Islet of Langerhans (tissue), 1 donor: ENCODE measurements around the gene TNPO1.

Experiments used
- FAIRE-seq: peaks from one replicate; lab custom pipeline; 2011; peaks lifted over from hg19 to GRCh38; lab: Jason Lieb, UNC

TNPO1 gene

DNA sequence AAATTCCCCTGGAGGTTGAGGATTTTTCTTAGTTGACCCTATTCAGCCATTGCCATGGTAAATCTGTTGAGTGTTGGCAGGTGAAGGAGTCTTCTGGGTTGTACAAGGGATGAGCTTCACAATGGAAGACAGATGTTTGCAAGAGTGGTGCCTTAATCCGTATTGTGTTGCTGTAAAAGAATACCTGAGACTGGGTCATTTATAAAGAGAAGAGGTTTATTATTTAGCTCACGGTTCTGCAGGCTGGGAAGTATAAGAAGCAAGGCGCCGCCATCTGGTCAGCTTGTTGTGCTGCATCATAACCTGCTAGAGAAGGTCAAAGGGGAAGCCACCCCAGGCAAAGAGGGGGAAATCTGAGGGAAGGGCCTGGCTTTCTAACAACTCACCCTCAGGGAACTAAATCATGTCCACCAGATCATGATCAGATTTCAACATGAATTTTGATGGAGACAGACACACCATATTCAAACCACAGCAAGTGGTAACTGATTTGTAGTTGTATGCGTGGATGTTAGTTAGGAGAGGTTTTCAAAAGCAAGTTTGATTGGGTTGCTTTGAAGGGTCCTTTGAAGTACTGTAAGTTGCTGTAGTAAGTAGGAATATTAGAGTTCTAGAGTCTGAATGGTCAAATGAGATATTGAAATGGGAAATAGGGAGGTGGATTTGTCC, 2.5 kb downstream of the TNPO1 start:
- peak; percentile 9 for FAIRE-seq

DNA sequence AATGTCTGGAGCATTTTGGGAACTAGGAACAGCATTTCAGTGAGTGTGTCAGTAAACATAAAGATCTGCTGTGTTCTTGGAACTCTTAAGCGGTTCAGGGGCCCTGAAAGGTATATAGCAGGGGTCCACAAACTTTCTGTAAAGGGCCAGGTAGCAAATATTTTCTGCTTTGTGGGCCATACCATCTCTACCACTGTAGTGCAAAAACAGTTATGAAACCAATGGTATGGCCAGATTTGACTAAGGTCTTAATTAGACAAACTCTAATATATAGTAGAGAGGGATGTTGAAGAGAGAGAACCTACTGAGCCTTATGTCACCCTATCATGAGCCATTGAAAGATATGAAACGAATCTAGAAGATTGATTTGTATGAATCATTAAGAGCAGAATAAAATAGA, 5.3 kb downstream of the TNPO1 start:
- no peak for FAIRE-seq

DNA sequence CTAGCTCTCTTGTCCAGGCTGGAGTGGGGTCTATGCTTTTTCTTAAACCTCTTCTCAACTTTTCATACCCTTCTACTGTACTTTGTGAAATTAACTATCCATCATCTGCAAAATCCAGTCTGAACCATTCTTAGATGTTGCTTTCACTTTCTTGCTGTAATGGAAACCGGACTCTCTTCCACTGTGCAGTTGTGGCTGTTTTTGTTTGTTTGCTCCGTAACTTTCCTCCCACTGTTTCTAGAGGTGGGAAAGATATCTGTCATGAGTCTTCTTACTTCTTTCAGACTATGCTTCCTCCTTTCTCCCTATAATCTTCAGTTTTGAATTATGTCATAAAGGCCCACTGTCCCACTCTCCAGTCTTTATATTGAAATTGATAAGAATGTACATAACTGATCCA, 6.5 kb downstream of the TNPO1 start:
- FAIRE-seq = no peak

DNA sequence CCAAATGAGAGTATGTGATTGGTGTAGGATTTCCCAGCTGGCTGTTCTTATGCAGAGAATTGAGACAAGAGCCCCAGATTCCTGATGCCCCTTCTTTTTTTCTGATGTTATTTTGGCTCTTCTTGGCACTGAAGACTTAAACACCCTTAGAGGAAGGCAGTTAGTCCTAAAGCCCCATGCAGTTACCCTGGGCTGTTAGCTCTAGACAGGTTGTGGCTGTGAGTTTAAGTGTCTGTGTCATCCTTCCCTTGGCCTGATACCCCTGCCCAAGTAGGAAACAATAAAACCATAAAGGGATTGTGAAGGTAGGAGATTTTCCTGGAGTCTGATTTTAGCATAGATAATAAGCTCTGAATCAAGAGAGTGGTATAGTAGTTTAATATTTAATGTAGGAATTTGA, 13.2 kb downstream of the TNPO1 start:
- FAIRE-seq = no peak

DNA sequence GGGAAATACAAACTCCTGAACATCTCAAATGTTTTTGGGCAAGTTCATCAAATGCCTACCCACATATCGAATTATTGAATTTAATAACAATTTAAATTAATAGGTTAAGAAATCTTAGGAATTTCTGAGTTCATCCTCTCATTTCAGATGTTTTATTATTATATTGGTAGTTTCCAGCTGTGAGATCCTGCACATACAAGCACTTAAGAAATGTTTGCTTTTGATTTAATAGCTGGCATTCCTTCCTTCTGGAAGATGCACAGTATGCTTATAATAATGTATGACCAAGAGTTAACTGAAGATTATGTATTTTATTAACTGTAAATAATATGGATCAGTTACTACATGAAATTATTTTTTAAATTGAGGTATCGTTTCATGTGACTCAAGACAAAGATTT, 13.9 kb downstream of the TNPO1 start:
- FAIRE-seq = no peak

DNA sequence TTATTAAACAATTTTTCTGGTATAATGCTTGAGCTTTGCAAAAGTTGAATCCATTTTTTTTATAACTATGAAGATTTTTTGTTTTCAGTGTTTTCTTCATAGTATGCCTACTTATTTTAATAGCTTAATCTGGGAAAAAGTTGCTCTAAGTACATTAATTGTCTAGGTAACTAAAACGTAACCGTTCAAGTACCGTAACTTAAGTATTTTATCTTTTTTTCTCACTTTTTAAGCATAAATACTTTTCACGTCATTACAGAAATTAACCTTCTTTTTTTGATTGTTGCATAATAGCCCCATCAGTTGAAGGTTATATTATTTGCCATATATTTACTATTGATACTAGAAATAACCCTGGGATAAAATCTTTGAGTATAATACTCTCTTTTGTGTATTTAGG, 15.2 kb downstream of the TNPO1 start:
- no peak for FAIRE-seq

DNA sequence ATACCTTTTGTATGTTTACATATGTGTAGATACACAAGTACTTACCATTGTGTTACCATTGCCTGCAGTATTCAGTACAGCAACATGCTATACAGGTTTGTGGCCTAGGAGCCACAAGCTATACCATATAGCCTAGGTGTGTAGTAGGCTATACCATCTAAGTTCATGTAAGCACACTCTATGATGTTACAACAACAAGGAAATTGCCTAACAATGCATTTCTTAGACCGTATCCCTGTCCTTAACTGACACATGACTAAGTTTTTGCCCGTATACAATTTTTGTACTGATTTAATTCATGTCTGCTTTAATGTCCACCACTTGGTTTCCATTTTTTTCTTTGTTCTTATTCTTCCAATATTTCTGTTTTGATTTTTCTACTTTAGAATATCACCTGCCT, 18.5 kb downstream of the TNPO1 start:
- no peak for FAIRE-seq

DNA sequence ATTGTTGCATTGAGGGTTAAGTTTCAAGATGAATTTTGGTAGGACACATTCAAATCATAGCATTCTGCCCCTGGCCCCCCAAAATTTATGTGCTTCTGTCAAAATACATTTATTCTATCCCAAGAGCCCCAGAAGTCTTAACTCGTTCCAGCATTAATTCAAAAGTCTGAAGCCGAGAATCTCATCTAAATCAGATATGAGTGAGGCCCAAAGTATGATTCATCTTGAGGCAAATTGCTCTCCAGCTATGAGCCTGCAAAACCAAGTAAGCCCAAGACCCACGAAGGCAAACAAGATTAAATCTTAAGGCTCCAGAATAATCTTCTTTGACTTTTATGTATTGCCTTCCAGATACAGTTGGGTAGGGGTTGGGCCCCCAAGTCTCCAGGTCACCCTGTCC, 19.2 kb downstream of the TNPO1 start:
- FAIRE-seq = no peak

DNA sequence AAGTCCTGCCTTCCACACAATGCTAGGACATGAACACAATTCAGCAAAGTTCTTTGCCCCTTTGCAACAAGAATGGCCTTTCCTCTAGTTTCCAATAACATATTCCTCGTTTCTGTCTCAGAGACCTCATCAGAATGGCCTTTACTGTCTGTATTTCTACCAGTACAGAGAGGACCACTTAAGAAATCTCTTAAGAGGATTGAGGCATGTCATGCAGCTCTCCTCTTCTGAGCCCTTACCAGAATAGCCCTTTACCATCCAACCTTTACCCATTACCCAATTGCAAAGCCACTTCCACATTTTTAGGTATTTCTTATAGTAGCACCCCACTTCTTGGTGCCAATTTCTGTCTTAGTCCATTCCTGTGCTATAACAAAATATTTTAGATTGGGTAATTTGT, 20.3 kb downstream of the TNPO1 start:
- FAIRE-seq = no peak

DNA sequence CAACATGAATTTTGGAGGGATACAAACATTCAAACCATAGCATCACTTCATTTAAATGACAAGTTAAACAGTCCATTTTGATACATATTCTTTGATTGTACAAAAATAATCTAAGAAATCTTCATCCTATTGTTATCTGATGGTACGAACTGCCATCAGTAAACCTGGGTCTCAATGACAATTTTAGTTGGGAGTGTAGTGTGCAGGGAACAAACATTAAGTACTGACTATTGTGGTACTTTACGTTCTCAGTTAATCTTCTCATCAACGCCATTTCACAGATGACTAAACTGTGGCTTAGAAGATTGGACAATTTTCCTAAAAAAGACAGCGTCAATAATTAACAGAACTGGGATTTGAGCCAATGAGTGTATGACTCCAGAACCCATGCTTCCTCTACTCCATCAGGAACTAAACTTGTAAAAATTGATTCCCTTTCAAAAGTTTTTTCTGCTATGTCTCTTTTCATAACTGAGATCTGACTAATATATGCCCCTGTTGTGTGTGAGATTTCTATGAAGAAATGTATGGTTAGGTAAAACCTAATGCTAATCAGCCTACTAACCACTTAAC, 21.1 kb downstream of the TNPO1 start:
- peak; percentile 94 for FAIRE-seq

DNA sequence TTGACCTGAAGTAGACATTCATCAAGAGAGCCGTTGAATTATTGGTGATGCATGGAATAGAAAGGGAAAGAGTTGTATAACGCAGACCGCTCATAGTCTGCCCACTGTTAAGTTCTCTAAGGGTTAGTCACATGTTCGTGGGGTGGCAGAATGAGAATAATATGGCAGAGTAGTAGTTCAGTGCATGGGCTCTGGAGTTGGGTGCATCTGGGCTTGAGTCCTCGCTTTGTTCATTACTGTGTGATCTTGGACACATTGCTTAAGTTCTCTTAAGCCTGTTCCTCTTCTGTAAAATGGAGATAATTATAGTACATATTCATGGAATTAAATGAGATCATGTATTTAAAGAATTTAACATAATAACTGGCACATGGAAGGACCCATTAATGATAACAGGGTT, 23.6 kb downstream of the TNPO1 start:
- no peak for FAIRE-seq

DNA sequence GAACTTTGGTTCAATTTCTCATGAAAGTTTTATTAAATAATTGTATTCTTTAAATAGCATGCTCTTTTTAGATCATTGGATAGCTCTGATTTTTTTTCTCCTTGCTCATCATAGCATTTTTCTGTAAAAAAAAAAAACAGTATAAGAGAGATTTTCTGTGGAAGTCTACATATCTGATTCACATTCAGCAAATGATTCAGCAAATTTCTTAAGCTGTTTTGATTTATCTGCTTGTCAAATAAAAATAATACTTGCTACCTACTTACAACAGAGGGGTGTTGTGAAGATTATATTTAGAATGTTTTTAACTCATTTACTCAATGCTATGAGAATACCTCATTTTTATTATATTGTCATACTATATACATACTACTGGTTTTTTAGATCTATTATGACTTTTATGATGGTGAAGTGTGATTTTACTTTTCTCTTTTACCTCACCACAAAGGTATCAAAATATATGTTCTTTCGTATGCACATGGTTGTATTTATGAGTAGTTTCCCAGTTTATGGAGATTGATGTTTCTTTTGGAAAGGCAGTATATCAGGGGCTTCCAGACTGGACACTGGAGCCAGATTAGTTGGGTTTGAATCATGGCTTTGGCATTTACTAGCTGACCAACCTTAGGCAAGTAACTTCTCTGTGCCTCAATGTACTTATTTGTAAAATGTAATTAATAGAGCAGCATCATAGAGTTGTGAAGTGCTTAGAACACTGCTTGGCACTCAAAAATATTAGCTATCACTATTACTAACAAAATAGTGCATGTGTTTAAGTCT, 25.5 kb downstream of the TNPO1 start:
- peak; percentile 65 for FAIRE-seq

DNA sequence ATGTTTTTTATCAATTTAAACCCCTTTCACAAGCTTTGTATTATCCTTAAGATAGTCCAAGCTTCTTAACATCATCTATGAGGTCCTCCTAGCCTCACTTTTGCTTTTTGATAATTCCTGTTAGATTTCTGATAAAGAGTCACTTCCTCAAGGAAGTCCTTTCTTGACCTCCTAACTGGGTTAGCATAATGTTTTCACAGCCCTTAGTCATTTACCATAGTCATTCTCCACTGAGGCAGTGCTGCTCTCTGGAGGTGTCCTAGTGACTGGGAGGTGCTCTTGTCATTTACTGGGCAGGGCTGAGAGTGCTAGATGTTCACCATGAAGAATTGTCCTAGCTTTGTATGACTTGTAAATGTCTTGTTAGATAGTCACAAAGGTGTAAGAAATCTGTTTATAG, 26.4 kb downstream of the TNPO1 start:
- peak; percentile 84 for FAIRE-seq

DNA sequence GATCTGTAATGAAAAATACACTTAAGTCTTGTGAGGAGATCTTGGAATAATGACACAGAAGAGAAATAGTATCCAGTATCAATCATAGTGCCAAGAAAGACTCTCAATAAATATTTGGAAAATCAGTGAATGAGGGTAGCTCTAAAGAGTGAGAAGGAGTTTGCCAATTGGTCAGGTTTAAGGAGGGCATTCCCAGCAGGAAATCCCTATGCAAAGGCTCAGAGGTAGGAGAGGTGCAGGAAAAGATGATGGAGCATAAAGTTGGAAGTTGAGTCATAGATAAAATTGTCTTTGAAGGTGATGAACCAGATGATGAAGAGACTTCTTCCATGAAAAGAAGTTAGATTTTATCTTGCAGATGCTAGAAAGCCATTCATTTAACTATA, 27.8 kb downstream of the TNPO1 start:
- FAIRE-seq = no peak

DNA sequence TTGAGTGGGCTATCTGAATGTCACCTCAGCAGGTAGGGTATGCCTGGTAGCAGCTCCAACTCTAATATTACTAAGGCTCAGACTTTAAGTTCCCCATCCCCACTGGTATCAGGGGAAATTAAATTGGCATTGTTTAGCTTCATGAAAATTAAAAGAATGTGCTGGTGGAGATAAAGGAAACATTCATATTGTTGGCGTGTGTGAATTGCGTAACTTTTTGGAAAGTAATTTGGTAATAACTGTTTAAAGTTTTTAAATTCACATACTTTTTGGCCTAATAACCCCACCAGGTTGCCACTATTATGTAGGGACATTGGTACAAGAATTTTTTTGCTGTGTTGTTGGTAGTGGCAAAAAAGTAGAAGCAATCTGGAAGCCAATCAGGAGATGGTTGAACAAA, 29.4 kb downstream of the TNPO1 start:
- FAIRE-seq = no peak

DNA sequence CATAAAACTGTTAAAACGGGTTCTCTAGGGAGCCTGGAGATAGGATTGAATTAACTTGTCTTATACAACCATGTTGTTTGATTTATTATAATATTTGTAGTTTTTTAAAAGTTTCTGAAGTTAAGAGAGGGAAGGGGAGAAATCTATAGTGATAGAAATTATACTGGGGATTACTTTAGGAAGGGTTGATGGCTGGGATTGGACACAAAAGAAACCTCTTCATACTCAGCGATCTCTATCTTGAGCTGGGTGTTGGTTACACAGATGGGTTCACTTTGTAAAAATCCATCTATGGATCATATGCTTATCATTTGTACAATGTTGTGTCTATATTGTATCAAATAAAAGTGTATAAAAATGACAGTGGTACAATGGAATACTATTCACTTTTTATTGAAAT, 30.0 kb downstream of the TNPO1 start:
- FAIRE-seq = no peak

DNA sequence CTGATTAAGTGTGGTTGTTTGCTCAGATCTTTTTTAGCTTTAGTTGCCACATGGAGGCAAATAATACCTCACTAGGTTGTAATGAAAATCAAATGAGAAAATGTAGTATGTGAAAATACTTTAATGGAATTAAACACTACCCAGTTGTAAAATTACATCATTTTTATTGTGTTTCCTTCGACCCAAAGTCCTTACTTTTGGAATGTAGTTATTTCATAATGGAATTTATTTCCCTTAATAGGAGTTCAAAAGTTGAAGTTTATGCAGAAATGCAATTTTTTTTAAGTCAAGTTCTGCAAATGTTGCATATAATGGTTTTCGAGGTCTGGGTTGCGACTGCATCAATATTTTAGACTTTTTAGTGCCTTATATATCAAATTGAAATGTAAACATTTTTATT, 31.0 kb downstream of the TNPO1 start:
- FAIRE-seq = peak; percentile 80

DNA sequence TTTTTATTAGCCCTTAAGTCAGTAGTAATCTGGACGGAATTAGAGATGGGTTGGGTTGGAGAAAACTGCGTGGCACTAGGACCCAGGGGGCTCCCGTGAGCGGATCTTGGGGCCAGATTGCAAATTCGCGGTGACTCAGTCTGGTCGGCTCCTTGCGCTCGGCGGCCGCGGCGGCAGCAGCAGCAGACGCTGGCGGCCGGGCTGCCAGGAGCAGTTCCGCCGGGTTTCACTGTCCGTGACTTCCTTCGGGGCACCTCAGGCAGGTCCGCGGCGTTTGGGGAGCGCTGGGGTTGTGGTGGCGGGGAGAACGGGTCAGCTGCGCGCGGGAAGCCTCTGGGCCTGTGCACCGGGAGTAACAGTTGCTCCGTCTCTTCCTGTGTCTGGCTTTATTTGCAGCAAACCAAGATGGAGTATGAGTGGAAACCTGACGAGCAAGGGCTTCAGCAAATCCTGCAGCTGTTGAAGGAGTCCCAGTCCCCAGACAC, 31.6 kb downstream of the TNPO1 start:
- peak; percentile 93 for FAIRE-seq

DNA sequence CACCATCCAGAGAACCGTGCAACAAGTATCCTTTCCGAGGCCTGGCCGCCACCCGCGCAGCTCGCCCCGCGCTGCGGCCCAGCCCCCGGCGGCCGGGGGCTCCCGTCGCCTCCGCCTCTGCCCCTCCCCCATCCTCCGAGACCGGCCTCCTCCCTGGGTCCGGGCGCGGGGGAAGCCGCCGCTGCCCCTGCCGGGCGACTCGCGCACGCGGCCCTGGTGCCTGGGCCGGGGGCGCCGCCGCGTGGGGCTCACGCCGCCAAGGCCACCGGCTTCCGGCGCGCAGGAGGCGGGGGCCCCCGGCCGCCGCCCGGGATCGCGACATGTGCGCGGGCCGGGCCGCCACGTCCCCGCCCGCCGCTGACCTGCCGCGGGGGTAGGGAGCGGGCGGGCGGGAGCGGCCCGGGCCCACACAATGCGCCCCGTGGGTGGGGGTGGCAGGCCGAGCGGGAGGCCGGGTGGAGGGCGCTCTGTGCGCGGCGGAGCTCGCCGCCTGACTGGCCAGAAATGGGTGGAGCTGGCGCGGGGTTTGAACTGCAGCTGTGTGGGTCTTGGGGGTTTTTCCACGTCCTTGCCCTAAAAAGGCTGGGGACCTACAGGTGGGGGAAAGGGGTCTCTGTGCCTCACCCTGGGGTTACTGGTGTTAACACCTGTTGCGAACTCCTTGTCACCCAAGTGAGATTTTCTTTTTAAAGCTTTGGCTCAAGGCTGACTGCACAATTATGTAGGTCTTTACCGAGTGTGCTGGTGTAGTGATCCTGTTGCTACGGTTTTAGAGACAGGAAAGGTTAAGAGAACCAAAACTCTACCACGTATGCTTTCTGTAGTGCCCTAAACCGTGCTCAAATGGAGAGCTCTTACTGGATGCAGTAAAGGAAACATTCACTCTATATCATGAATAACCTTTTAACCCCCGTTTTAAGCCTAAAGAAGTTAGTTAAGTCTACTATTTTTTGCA, 32.3 kb downstream of the TNPO1 start:
- FAIRE-seq = no peak

DNA sequence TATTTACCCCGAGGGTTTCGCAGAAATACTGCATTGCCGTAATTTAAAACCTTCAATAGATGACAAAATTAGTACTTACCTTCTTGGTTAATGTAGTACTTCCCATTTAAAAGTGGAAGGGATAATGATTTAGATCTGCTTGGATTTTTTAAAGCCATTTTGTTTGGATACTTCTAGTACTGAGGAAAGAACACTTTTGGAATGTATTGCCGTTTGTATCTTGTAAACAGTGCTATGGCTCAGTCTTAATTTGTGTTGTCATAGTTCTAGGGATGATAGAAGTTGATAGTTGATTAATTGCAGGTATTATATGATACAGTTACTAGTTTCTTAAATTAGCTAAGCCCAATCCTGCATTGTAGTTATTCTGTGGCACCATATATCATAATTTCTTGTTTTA, 33.1 kb downstream of the TNPO1 start:
- FAIRE-seq = peak; percentile 30

DNA sequence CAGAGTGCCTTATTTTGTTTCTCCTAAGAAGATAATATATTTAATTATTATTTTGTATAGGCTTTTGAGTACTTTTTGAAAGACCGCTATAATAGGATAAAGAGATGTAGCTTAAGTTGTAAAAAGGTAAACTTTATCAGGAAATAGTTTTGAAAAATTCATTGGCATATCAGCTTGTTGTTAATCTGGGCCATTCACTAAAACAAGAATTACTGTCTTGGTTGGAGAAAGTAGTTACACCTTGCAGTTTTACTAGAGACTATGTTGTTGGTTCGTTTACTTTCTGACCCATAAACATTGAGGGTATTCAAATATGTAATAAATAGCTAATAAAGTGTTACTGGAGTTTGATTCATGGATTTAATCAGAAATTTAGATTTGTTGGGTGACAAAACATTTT, 33.7 kb downstream of the TNPO1 start:
- peak; percentile 27 for FAIRE-seq

DNA sequence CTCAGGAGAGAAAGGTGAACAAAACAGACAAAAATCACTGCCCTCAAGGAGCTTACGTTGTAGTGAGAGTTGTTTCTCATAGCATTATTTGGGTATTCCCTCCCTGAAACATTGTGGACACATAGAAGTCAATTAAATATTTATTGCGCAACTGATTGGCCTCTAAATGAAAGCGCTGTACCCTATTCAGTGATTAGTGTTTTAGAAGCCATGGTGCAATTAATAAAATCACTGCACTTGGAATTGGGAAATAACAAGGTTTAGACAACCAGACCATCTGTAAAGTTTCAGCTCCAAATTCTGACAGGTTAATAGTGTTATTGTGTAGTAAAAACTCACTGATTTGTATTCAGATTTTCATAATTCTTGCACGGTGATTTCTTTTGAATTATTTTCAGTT, 35.9 kb downstream of the TNPO1 start:
- FAIRE-seq = no peak

DNA sequence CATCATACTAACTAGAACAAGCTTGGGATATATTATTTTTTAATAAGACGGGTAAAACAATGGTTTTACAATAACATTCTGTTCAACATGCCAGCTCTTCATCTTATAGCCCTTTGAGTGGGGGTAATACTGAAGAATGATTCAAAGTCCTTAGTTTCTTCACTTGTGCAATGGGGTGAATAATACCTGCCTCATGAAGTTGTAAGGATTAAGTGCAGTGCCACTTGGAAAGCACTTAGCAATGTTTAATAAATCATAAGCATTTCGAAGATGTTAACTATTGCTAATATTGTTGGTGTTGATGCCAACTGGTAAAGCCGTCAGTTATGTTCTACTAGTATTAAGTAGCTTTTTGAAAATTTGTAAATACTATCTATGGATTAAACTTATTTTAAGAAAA, 38.0 kb downstream of the TNPO1 start:
- no peak for FAIRE-seq
